Measurements from ENCODE around the gene SV2C. TPM values are rescaled to one million over a fixed set of nuclear protein-coding genes. Genes with fewer than 3 reads are reported as not detected.

Gene SV2C
- polyA plus RNA-seq, 1 donor (not counting 4 experiments of a cell fraction or from before 2014, with no cell fraction given), result 0.34 TPM

GRCh38 chr5:76219636-76220035, 136.5 kb downstream of the SV2C start:
- no peaks in the 10 kb centered on the region for H3K9me1 ChIP-seq (ENCODE audit: control insufficient read depth, extremely low read depth, insufficient read depth, low read length)
- no peak overlapping the region for H3K27ac ChIP-seq (ENCODE audit: control insufficient read depth, insufficient read depth, low read length)
- H2AFZ ChIP-seq (ENCODE audit: control insufficient read depth, low read length), result no peak overlapping the region
- H3K79me2 ChIP-seq (ENCODE audit: control insufficient read depth, insufficient read depth, low read length), result no peaks in the 10 kb centered on the region
- H4K20me1 ChIP-seq (ENCODE audit: control insufficient read depth, extremely low read depth, insufficient read depth, low read length), result no peaks in the 10 kb centered on the region
- no peaks in the 10 kb centered on the region for H3K4me1 ChIP-seq (ENCODE audit: control insufficient read depth, extremely low read depth, insufficient read depth, low read length)
- H3K36me3 ChIP-seq (ENCODE audit: control insufficient read depth in 2 of 2, extremely low read depth in 1 of 2, insufficient read depth in 2 of 2, low read length in 2 of 2), result no peaks in the 10 kb centered on the region
- no peak overlapping the region for H3K4me2 ChIP-seq (ENCODE audit: control insufficient read depth, extremely low read depth, insufficient read depth, low read depth, low read length)
- H3K9me3 ChIP-seq (ENCODE audit: control insufficient read depth, low read depth, low read length), result no peaks in the 10 kb centered on the region
- no peak for DNase-seq (ENCODE audit: low read depth, low spot score)
- dilution Hi-C loops (cut with MboI; ENCODE audit: extremely low pct_ligation_motif_present, low sequenced_read_pairs), result no loop called here
- no peak for TF ChIP-seq CTCF (optimal IDR thresholded peaks at IDR 0.05 in 1 of 3, IDR thresholded peaks at IDR 0.05 in 1 of 3, conservative IDR thresholded peaks at IDR 0.05 in 1 of 3; ENCODE audit: extremely low read depth in 1 of 3, insufficient read depth in 2 of 3, low read length in 3 of 3)
- FAIRE-seq, result no peak
- H3K4me3 ChIP-seq (ENCODE audit: control insufficient read depth in 2 of 3, extremely low read depth in 1 of 3, insufficient read depth in 2 of 3, low read depth in 1 of 3, low read length in 3 of 3), result no peak overlapping the region
- no peaks in the 10 kb centered on the region for H3K27me3 ChIP-seq (ENCODE audit: control insufficient read depth, extremely low read depth, insufficient read depth, low read length)
- H3K9ac ChIP-seq (ENCODE audit: control insufficient read depth, extremely low read depth, insufficient read depth, low read length), result no peak overlapping the region

GRCh38 chr5:76221311-76221710, 138.1 kb downstream of the SV2C start:
- no peak overlapping the region for H3K4me3 ChIP-seq (ENCODE audit: control insufficient read depth in 2 of 3, extremely low read depth in 1 of 3, insufficient read depth in 2 of 3, low read depth in 1 of 3, low read length in 3 of 3)
- no peaks in the 10 kb centered on the region for H3K36me3 ChIP-seq (ENCODE audit: control insufficient read depth in 2 of 2, extremely low read depth in 1 of 2, insufficient read depth in 2 of 2, low read length in 2 of 2)
- TF ChIP-seq EZH2 (IDR thresholded peaks at IDR 0.05; ENCODE audit: low read length), result no peak
- no peak for TF ChIP-seq CTCF (optimal IDR thresholded peaks at IDR 0.05 in 1 of 3, IDR thresholded peaks at IDR 0.05 in 1 of 3, conservative IDR thresholded peaks at IDR 0.05 in 1 of 3; ENCODE audit: extremely low read depth in 1 of 3, insufficient read depth in 2 of 3, low read length in 3 of 3)
- no peaks in the 10 kb centered on the region for H3K9me3 ChIP-seq (ENCODE audit: control insufficient read depth, low read depth, low read length)
- dilution Hi-C loops (cut with MboI; ENCODE audit: extremely low pct_ligation_motif_present, low sequenced_read_pairs), result no loop called here
- no peak overlapping the region for H2AFZ ChIP-seq (ENCODE audit: control insufficient read depth, low read length)
- DNase-seq (ENCODE audit: low read depth, low spot score) (no peak), FAIRE-seq (no peak)
- H3K27me3 ChIP-seq (ENCODE audit: control insufficient read depth, extremely low read depth, insufficient read depth, low read length), result no peaks in the 10 kb centered on the region
- no peak overlapping the region for H3K27ac ChIP-seq (ENCODE audit: control insufficient read depth, insufficient read depth, low read length)
- H3K9ac ChIP-seq (ENCODE audit: control insufficient read depth, extremely low read depth, insufficient read depth, low read length), result no peak overlapping the region
- no peaks in the 10 kb centered on the region for H3K4me1 ChIP-seq (ENCODE audit: control insufficient read depth, extremely low read depth, insufficient read depth, low read length)
- no peaks in the 10 kb centered on the region for H3K9me1 ChIP-seq (ENCODE audit: control insufficient read depth, extremely low read depth, insufficient read depth, low read length)
- no peak overlapping the region for H3K4me2 ChIP-seq (ENCODE audit: control insufficient read depth, extremely low read depth, insufficient read depth, low read depth, low read length)
- no peaks in the 10 kb centered on the region for H3K79me2 ChIP-seq (ENCODE audit: control insufficient read depth, insufficient read depth, low read length)
- H4K20me1 ChIP-seq (ENCODE audit: control insufficient read depth, extremely low read depth, insufficient read depth, low read length), result no peaks in the 10 kb centered on the region

Measured in keratinocyte (primary cell).